GM20431 (cell line): Measurements from ENCODE around the gene TEX2.
"Not testable (repeated sequence)": the region's sequence is repeated elsewhere in the genome, so short reads cannot be mapped to it uniquely, and the experiment has no call there.

ENCODE experiments used
- in situ Hi-C: fragments of 300-500 bp; cut with MseI, MboI; formaldehyde crosslinking; loops from one replicate; pipeline ENCODE4 v1.15.0; 2020; ENCODE audit warnings: low sequenced_read_pairs; ENCODE audit not compliant: unreplicated experiment

TEX2 gene

GRCh38 chr17:64242633-64243032, 20.4 kb downstream of the TEX2 start:
- in situ Hi-C loops, result no loop called here

DNA sequence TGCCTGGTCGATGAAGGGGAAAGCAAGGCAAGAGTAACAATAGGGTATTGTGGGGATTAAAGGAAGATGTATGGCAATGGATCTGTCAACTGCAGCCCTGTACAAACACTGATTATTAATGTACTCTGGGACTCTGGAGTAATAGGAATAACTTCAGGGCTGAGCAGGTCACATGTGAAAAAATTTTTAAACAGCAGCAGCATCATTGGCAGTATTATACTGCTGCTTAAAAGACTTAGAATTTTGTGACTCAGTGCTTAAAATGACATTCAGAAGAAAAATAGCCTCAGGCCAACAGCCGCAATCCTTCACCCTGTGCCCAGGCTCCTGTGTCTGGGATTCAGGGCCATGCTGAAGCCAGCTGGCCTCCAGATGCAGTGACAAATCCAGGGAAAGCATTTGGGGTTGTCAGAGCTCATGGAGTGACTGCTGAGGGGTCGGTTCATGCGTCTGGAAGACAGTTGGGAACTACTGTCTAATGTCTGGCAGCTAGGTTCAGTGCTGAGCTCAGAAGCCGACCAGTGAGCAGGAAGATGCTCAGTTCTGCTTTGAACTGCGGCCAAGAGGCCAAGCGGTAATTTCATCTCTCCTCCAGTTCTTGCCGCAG, 22.2 kb downstream of the TEX2 start:
- in situ Hi-C loops, result no loop called here

DNA sequence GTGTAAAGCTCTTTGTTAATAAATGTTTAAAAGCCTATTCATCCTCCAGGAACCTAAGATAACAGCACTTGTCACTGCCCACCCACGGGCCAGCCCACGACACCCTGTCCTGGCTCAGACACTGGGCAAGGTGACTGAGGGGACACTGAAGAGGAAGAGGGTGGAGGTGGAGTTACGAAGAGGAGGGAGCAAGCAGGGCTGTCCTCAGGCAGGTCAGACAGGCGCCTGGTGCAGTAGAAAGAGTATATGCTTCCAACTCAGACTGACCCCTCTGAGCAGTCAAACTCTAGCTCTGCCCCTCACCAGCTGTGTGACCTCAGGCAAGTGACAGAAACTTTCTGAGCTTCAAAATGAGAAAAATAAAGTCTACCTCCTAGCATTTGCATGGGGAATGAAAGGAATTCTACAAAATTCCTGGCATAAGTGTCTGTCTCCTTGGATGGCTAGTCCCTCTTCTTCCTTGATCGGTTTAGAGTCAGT, 22.8 kb downstream of the TEX2 start:
- in situ Hi-C loops, result no loop called here

- in situ Hi-C loops, result not testable (repeated sequence)
Measured at GRCh38 chr17:64238449-64238848, 24.6 kb downstream of the TEX2 start.

- in situ Hi-C loops, result no loop called here
Measured at GRCh38 chr17:64236827-64237403, 26.1 kb downstream of the TEX2 start.

DNA sequence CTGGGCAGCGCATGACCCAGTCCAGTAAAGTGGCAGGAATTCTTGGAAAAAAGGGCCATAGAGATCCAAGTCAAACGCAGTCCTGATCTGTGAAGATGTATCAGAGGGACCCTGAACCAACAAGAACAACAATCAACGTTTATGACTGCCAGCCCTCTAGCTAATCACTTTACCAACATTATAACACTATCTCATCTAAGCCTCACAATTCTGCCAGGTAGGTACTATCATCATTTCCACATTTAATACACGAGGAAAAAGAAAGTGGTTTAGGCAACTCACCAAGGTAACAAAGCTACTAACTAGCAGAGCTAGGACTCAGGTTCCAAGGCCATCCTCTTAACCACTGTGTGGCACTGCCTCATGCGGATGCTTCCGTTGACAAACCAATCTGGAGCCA, 28.1 kb downstream of the TEX2 start:
- in situ Hi-C loops, result no loop called here

DNA sequence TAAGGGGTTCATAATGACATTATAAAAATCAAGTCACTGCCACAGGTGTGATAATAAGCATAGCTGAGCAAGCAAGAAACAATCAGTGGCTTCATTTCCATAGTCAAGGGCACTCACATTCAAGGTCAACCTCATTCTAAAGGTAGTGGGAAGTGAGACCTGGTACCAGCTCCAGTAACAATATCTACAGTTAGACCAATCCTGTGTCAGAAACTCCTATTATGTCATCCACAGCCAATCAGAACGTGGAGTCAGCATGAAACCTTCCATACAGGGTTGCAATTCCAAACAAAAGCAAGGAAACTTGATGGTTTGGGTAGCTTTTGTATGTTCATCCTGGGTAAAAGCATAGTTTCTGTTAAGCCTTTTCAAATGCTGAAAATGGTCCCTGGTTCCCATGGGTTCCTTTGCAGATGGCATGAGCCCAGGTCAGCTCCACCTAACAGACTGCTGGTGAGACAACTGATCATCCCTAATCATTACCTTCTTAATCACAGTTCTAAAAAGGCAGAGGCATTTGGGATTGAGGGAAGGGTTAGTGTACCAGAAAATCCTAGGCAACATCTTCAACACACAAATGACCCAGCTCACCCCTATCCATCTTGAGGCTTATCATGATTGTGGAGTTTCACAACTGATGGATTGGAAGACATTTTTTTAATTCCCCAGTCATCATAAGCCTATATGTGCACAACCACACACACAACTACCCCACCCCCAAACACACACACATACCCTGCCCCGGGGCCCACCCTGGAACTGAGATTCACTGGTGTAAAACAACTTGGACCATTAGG, 30.4 kb downstream of the TEX2 start:
- in situ Hi-C loops, result no loop called here

GRCh38 chr17:64231567-64232141, 31.4 kb downstream of the TEX2 start:
- in situ Hi-C loops, result no loop called here

DNA sequence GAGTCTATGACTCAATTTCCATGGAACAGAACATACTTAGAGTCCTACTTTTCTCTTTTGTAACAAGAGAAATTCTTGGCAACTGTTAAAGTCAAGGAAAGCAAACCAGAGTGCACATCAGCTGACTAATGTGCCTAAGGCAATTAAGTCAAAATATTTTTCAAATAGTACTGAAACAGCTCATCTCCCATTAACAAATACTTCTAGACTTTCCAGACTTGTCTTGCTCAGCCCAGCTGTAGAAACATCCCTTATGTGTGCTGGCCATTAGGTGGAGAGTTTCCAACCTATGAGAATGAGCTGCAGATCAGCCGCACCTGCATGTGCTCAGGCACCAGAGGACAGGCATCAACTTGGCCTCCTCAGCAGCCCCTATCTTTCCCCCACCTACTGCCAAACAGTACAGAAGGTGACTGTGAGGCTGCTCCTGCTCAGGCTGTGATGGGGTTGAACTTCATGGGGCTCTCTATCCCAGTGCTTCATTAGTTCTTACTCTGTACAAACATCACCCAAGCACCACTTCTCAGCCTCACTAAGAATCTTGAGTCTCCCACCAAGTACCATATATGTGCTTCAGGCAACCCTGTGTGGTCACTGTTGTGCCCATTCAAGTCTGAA, 32.2 kb downstream of the TEX2 start:
- in situ Hi-C loops, result no loop called here

DNA sequence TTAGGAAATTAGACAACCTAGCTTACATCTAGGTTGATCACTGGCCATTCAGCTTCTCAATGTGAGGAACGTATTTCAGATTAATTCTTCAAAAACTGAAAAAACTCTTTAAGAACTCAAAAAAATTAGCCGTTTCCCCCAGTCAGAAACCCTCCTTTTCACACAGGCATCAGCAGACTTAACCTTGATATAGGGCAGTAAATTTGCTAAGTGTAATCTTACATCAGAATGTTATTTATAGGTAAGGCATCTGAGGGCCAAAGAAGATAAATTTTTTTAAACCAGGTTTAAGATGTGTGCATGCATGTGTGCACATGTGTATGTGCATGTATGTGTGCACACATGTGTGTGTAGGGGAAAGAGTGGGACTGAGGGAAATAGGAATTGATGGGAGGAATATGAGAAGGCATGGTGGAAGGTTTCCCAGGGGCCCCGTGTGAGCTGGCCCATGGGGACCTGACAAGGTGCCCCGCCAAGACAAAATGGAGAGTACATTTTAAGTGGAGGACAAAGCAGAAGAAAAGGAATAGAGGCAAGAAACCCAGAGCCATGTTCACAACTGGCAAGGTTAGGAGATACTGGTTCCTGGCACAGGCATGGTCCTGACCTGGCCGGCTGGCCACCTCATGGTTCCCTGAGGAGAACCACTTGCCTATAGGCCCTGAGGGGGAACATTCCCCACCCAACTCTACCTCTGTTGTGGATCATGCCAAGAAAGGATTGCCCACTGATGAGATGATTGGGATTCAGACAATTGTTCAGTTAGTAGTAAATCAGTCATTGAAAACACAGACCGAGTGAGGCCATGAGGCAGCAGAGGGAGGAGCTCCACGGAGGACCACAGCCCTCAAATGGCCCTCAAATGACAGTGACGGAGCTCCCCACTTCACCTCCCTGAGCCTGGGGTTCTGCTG, 33.0 kb downstream of the TEX2 start:
- in situ Hi-C loops, result no loop called here

GRCh38 chr17:64226132-64226531, 36.9 kb downstream of the TEX2 start:
- in situ Hi-C loops, result no loop called here

- in situ Hi-C loops, result no loop called here
Measured at GRCh38 chr17:64225410-64225809, 37.6 kb downstream of the TEX2 start.

- in situ Hi-C loops, result no loop called here
Measured at GRCh38 chr17:64223931-64224629, 39.0 kb downstream of the TEX2 start.

DNA sequence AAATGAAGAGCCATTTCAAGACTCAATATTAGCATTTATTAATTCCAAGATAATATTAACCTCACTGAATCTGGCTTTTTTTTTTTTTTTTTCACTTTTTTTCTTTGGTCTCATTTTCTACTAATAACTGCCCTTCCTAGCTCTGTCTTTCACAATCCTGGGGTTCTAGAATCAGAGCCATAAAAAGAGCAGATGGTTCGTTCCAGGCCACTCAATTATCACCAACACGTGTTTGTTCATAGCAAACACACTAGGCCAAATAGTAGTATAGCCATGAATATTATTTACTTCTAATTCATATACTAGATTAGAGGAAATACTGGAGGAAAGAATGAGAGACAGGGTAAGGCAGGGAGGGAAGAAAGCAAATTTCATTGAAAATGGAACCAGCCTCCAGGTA, 39.8 kb downstream of the TEX2 start:
- in situ Hi-C loops, result no loop called here

- in situ Hi-C loops, result no loop called here
Measured at GRCh38 chr17:64221679-64222078, 41.4 kb downstream of the TEX2 start.

DNA sequence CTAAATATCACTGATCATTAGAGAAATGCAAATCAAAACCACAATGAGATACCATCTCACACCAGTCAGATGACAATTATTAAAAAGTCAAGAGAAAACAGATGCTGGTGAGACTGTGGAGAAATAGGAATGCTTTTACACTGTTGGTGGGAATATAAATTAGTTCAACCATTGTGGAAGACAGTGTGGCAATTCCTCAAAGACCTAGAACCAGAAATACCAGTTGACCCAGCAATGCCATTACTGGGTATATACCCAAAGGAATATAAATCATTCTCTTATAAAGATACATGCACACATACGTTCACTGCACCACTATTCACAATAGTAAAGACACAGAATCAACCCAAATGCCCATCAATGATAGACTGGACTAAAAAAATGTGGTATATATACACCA, 42.5 kb downstream of the TEX2 start:
- in situ Hi-C loops, result not testable (repeated sequence)

DNA sequence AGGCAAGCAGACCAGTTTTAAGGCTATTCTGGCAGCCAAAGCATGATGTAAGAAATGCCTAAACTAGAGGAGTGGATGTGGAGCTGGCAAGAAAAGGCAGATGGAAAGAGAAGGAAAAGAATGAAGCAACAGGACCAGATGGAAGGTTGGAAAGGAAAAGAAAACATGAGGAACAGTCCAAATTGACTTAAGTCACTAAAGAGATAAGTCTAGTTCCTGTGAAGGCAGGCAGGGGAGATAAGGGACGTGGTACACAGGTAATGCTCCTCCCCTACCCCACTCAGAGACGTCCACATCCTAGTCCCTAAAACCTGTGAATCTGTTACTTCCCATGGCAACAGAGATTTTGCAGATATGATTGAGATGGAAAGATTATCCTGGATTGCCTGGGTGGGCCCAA, 43.5 kb downstream of the TEX2 start:
- in situ Hi-C loops, result no loop called here

DNA sequence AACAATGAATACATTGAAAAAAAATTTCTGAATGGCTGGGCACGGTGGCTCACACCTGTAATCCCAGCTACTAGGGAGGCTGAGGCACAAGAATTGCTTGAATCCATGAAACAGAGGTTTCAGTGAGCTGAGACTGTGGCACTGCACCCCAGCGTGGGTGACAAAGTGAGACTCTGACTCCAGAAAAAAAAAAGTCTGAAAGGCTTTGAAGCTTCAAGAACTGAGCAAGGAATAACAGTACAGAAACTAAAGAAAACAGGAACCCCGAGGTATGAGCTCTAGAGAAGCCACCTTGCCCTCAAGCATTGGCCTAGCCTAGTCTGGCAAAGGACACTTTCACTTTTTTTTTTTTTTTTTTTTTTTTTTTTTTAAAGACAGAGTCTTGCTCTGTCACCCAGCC, 45.0 kb downstream of the TEX2 start:
- in situ Hi-C loops, result no loop called here

- in situ Hi-C loops, result no loop called here
Measured at GRCh38 chr17:64217249-64217691, 45.8 kb downstream of the TEX2 start.
